Mucosa of descending colon (tissue), 3 donors: ENCODE measurements around the gene STC2. TPM values are rescaled to one million over a fixed set of nuclear protein-coding genes. Genes with fewer than 3 reads are reported as not detected.

Experiments
- ATAC-seq: fragments of 200-7000 bp; cut with Tn5 transposase; one replicate; pipeline ENCODE4 v1.9.1; 2020; ENCODE audit warnings: mild to moderate bottlenecking, moderate library complexity
- DNase-seq, 3 donors: peaks; one replicate each; pipeline ENCODE4 v3.0.0-alpha.2; 2020
- H3K36me3 ChIP-seq: fragments of 200-600 bp; one replicate; pipeline ENCODE4 v1.8.0; 2021; ENCODE audit warnings: low read depth, mild to moderate bottlenecking
- H3K4me1 ChIP-seq: fragments of 200-600 bp; one replicate; pipeline ENCODE4 v1.8.0; 2021; ENCODE audit warnings: low read depth, mild to moderate bottlenecking
- H3K4me3 ChIP-seq: fragments of 200-600 bp; one replicate; pipeline ENCODE4 v1.8.0; 2021; ENCODE audit warnings: mild to moderate bottlenecking
- H3K9me3 ChIP-seq: fragments of 200-600 bp; one replicate; pipeline ENCODE4 v1.8.0; 2021; ENCODE audit warnings: mild to moderate bottlenecking
- CTCF ChIP-seq: fragments of 200-600 bp; IDR thresholded peaks from one replicate; pipeline ENCODE4 v1.8.0; 2022; ENCODE audit warnings: antibody characterized with exemption, mild to moderate bottlenecking
- intact Hi-C, 2 donors: fragments of 100-400 bp; cut with DNase I in 1 of 2; cut with micrococcal nuclease in 1 of 2; formaldehyde crosslinking; loops; one replicate each; pipeline versions ENCODE4 v1.11.0 to v1.11.1; 2022; cut with DNase I, micrococcal nuclease
- total RNA-seq, 3 donors: library from RNA; stranded (reverse); fragmentation: NEBNext Ultra II Directional in 2 of 3; extraction: Animal tissue kit (Norgen Biotek cat#: 25700) in 2 of 3; gene quantifications; one replicate each; pipeline versions ENCODE4 v1.2.1 to v1.2.4, GENCODE V29; 2021 to 2023
- donor health status: DM: no; HTN: no; CAD: no; lungs with moderate emphysema.
- donor health status: DM: no; HTN: no; CAD: no.
- donor health status: DM: no; HTN: yes; CAD: no.

STC2 gene
- total RNA-seq, 3 donors from 2014 or later: 0.26 to 3.4 (median 1.4) TPM

- DNase-seq (no peak), ATAC-seq (no peak)
- Histone ChIP-seq H3K36me3 (no peaks in the 10 kb centered on the region), H3K9me3 (no peaks in the 10 kb centered on the region), H3K4me1 (no peaks in the 10 kb centered on the region), H3K4me3 (no peak overlapping the region)
- TF ChIP-seq CTCF: no peak
- intact Hi-C loops: no loop called here
These were observed 29.8 kb downstream of the STC2 start for GRCh38 chr5:173298213-173298926.

- no peak overlapping the region for H3K4me3 ChIP-seq
- no peaks in the 10 kb centered on the region for H3K36me3 ChIP-seq
- ATAC-seq: no peak
- no peak for TF ChIP-seq CTCF
- intact Hi-C loops: no loop called here
- H3K4me1 ChIP-seq: no peaks in the 10 kb centered on the region
- DNase-seq: no peak
- no peaks in the 10 kb centered on the region for H3K9me3 ChIP-seq
These were observed 30.4 kb downstream of the STC2 start for GRCh38 chr5:173297813-173298212.

- DNase-seq (no peak), ATAC-seq (no peak)
- Histone ChIP-seq H3K9me3 (no peaks in the 10 kb centered on the region), H3K4me3 (no peak overlapping the region), H3K4me1 (no peaks in the 10 kb centered on the region), H3K36me3 (no peaks in the 10 kb centered on the region)
- intact Hi-C loops: no loop called here
- TF ChIP-seq CTCF: no peak
These were observed 31.2 kb downstream of the STC2 start for GRCh38 chr5:173296737-173297676.

- DNase-seq (no peak), ATAC-seq (no peak)
- intact Hi-C loops: no loop called here
- no peaks in the 10 kb centered on the region for H3K4me1 ChIP-seq
- H3K4me3 ChIP-seq: no peak overlapping the region
- no peak for TF ChIP-seq CTCF
- H3K36me3 ChIP-seq: no peaks in the 10 kb centered on the region
- no peaks in the 10 kb centered on the region for H3K9me3 ChIP-seq
These were observed 32.4 kb downstream of the STC2 start for GRCh38 chr5:173295796-173296195.

- TF ChIP-seq CTCF: no peak
- DNase-seq: no peak
- H3K4me1 ChIP-seq: no peaks in the 10 kb centered on the region
- ATAC-seq: no peak
- H3K4me3 ChIP-seq: no peak overlapping the region
- intact Hi-C loops: loop anchor here (5.0 kb wide), 2 partner anchors 38 to 278 kb away; no protein-coding TSS in a partner anchor
- no peaks in the 10 kb centered on the region for H3K9me3 ChIP-seq
- no peaks in the 10 kb centered on the region for H3K36me3 ChIP-seq
These were observed 33.4 kb downstream of the STC2 start for GRCh38 chr5:173294673-173295320.
